Measurements from ENCODE around the gene COL13A1. TPM values are rescaled to one million over a fixed set of nuclear protein-coding genes. Genes with fewer than 3 reads are reported as not detected.

The COL13A1 gene
- polyA plus RNA-seq, 1 donor = 9.6 TPM

GRCh38 chr10:69829775-69830174 lies 28.1 kb downstream of the COL13A1 start:
- 79% methylated on average over 2 of the region's 8 CpGs for WGBS (ENCODE audit: insufficient coverage, low lambda C conversion rate)
- no peak for DNase-seq
- Histone ChIP-seq H3K9me3 (ENCODE audit: control insufficient read depth, low read depth, low read length) (no peaks in the 10 kb centered on the region), H3K27me3 (ENCODE audit: control insufficient read depth, insufficient read depth, low read length) (peaks cover 13% of the 10 kb centered on the region), H3K4me1 (ENCODE audit: control insufficient read depth, insufficient read depth, low read length) (no peaks in the 10 kb centered on the region), H3K4me3 (ENCODE audit: low read length) (no peak overlapping the region), H3K27ac (ENCODE audit: low read length) (no peak overlapping the region), H3K36me3 (ENCODE audit: control insufficient read depth, insufficient read depth, low read length) (no peaks in the 10 kb centered on the region)

GRCh38 chr10:69831231-69831855 lies 29.6 kb downstream of the COL13A1 start:
- no peaks in the 10 kb centered on the region for H3K9me3 ChIP-seq (ENCODE audit: control insufficient read depth, low read depth, low read length)
- DNase-seq = no peak
- H3K4me3 ChIP-seq (ENCODE audit: low read length) = no peak overlapping the region
- peaks cover 13% of the 10 kb centered on the region for H3K27me3 ChIP-seq (ENCODE audit: control insufficient read depth, insufficient read depth, low read length)
- H3K4me1 ChIP-seq (ENCODE audit: control insufficient read depth, insufficient read depth, low read length) = peaks cover 3% of the 10 kb centered on the region
- H3K36me3 ChIP-seq (ENCODE audit: control insufficient read depth, insufficient read depth, low read length) = no peaks in the 10 kb centered on the region
- no peak overlapping the region for H3K27ac ChIP-seq (ENCODE audit: low read length)
- no CpG with 5 or more reads among the region's 5 CpGs for WGBS (ENCODE audit: insufficient coverage, low lambda C conversion rate)

GRCh38 chr10:69835233-69835632 lies 33.5 kb downstream of the COL13A1 start:
- Histone ChIP-seq H3K36me3 (ENCODE audit: control insufficient read depth, insufficient read depth, low read length) (no peaks in the 10 kb centered on the region), H3K27me3 (ENCODE audit: control insufficient read depth, insufficient read depth, low read length) (no peaks in the 10 kb centered on the region), H3K4me1 (ENCODE audit: control insufficient read depth, insufficient read depth, low read length) (peaks cover 3% of the 10 kb centered on the region), H3K9me3 (ENCODE audit: control insufficient read depth, low read depth, low read length) (no peaks in the 10 kb centered on the region), H3K4me3 (ENCODE audit: low read length) (no peak overlapping the region), H3K27ac (ENCODE audit: low read length) (no peak overlapping the region)
- WGBS (ENCODE audit: insufficient coverage, low lambda C conversion rate) = no CpG with 5 or more reads among the region's 6 CpGs
- DNase-seq = no peak

GRCh38 chr10:69835875-69836730 lies 34.4 kb downstream of the COL13A1 start:
- H3K4me3 ChIP-seq (ENCODE audit: low read length) = no peak overlapping the region
- H3K9me3 ChIP-seq (ENCODE audit: control insufficient read depth, low read depth, low read length) = no peaks in the 10 kb centered on the region
- H3K4me1 ChIP-seq (ENCODE audit: control insufficient read depth, insufficient read depth, low read length) = peaks cover 3% of the 10 kb centered on the region
- H3K27me3 ChIP-seq (ENCODE audit: control insufficient read depth, insufficient read depth, low read length) = no peaks in the 10 kb centered on the region
- DNase-seq = peak in 1 of 2 donors; percentile 41
- WGBS (ENCODE audit: insufficient coverage, low lambda C conversion rate) = no CpG with 5 or more reads among the region's 8 CpGs
- H3K27ac ChIP-seq (ENCODE audit: low read length) = no peak overlapping the region
- no peaks in the 10 kb centered on the region for H3K36me3 ChIP-seq (ENCODE audit: control insufficient read depth, insufficient read depth, low read length)

- Histone ChIP-seq H3K4me1 (ENCODE audit: control insufficient read depth, insufficient read depth, low read length) (peaks cover 3% of the 10 kb centered on the region), H3K4me3 (ENCODE audit: low read length) (no peak overlapping the region), H3K27ac (ENCODE audit: low read length) (no peak overlapping the region), H3K9me3 (ENCODE audit: control insufficient read depth, low read depth, low read length) (no peaks in the 10 kb centered on the region), H3K27me3 (ENCODE audit: control insufficient read depth, insufficient read depth, low read length) (no peaks in the 10 kb centered on the region), H3K36me3 (ENCODE audit: control insufficient read depth, insufficient read depth, low read length) (no peaks in the 10 kb centered on the region)
- DNase-seq = no peak
- WGBS (ENCODE audit: insufficient coverage, low lambda C conversion rate) = no CpG with 5 or more reads among the region's 6 CpGs
Measured at GRCh38 chr10:69836731-69837030, 35.0 kb downstream of the COL13A1 start.

GRCh38 chr10:69837261-69837660 lies 35.6 kb downstream of the COL13A1 start:
- Histone ChIP-seq H3K9me3 (ENCODE audit: control insufficient read depth, low read depth, low read length) (no peaks in the 10 kb centered on the region), H3K4me3 (ENCODE audit: low read length) (no peak overlapping the region), H3K27me3 (ENCODE audit: control insufficient read depth, insufficient read depth, low read length) (no peaks in the 10 kb centered on the region), H3K36me3 (ENCODE audit: control insufficient read depth, insufficient read depth, low read length) (no peaks in the 10 kb centered on the region), H3K27ac (ENCODE audit: low read length) (no peak overlapping the region), H3K4me1 (ENCODE audit: control insufficient read depth, insufficient read depth, low read length) (peaks cover 3% of the 10 kb centered on the region)
- DNase-seq = no peak
- WGBS (ENCODE audit: insufficient coverage, low lambda C conversion rate) = no CpG with 5 or more reads among the region's 5 CpGs

- Histone ChIP-seq H3K4me3 (ENCODE audit: low read length) (no peak overlapping the region), H3K36me3 (ENCODE audit: control insufficient read depth, insufficient read depth, low read length) (no peaks in the 10 kb centered on the region), H3K9me3 (ENCODE audit: control insufficient read depth, low read depth, low read length) (no peaks in the 10 kb centered on the region), H3K4me1 (ENCODE audit: control insufficient read depth, insufficient read depth, low read length) (peaks cover 3% of the 10 kb centered on the region), H3K27me3 (ENCODE audit: control insufficient read depth, insufficient read depth, low read length) (no peaks in the 10 kb centered on the region), H3K27ac (ENCODE audit: low read length) (no peak overlapping the region)
- WGBS (ENCODE audit: insufficient coverage, low lambda C conversion rate) = no CpG with 5 or more reads among the region's 5 CpGs
- no peak for DNase-seq
Measured at GRCh38 chr10:69838418-69838817, 36.7 kb downstream of the COL13A1 start.

GRCh38 chr10:69838853-69839252 lies 37.1 kb downstream of the COL13A1 start:
- Histone ChIP-seq H3K27me3 (ENCODE audit: control insufficient read depth, insufficient read depth, low read length) (no peaks in the 10 kb centered on the region), H3K4me1 (ENCODE audit: control insufficient read depth, insufficient read depth, low read length) (peaks cover 3% of the 10 kb centered on the region), H3K9me3 (ENCODE audit: control insufficient read depth, low read depth, low read length) (no peaks in the 10 kb centered on the region), H3K27ac (ENCODE audit: low read length) (no peak overlapping the region), H3K36me3 (ENCODE audit: control insufficient read depth, insufficient read depth, low read length) (no peaks in the 10 kb centered on the region), H3K4me3 (ENCODE audit: low read length) (no peak overlapping the region)
- DNase-seq = no peak
- WGBS (ENCODE audit: insufficient coverage, low lambda C conversion rate) = 80% methylated on average over 1 of the region's 11 CpGs

- 33% methylated on average over 1 of the region's 17 CpGs for WGBS (ENCODE audit: insufficient coverage, low lambda C conversion rate)
- Histone ChIP-seq H3K4me1 (ENCODE audit: control insufficient read depth, insufficient read depth, low read length) (peaks cover 3% of the 10 kb centered on the region), H3K27me3 (ENCODE audit: control insufficient read depth, insufficient read depth, low read length) (no peaks in the 10 kb centered on the region), H3K27ac (ENCODE audit: low read length) (no peak overlapping the region), H3K4me3 (ENCODE audit: low read length) (no peak overlapping the region), H3K9me3 (ENCODE audit: control insufficient read depth, low read depth, low read length) (no peaks in the 10 kb centered on the region), H3K36me3 (ENCODE audit: control insufficient read depth, insufficient read depth, low read length) (no peaks in the 10 kb centered on the region)
- no peak for DNase-seq
Measured at GRCh38 chr10:69839696-69840345, 38.1 kb downstream of the COL13A1 start.

- H3K36me3 ChIP-seq (ENCODE audit: control insufficient read depth, insufficient read depth, low read length) = no peaks in the 10 kb centered on the region
- H3K9me3 ChIP-seq (ENCODE audit: control insufficient read depth, low read depth, low read length) = no peaks in the 10 kb centered on the region
- H3K27me3 ChIP-seq (ENCODE audit: control insufficient read depth, insufficient read depth, low read length) = no peaks in the 10 kb centered on the region
- H3K4me1 ChIP-seq (ENCODE audit: control insufficient read depth, insufficient read depth, low read length) = peaks cover 3% of the 10 kb centered on the region
- DNase-seq = no peak
- no CpG with 5 or more reads among the region's 9 CpGs for WGBS (ENCODE audit: insufficient coverage, low lambda C conversion rate)
- H3K27ac ChIP-seq (ENCODE audit: low read length) = no peak overlapping the region
- no peak overlapping the region for H3K4me3 ChIP-seq (ENCODE audit: low read length)
Measured at GRCh38 chr10:69840773-69841172, 39.1 kb downstream of the COL13A1 start.

Measured in large intestine (tissue), 3 donors.